HEK293T (cell line): ENCODE data around the gene STEAP2.

Experiments
- HDGF ChIP-seq: fragments of 450-650 bp; IDR thresholded peaks from 2 replicates; pipeline ENCODE4 v1.6.1; 2017; ENCODE audit warnings: antibody characterized with exemption, borderline replicate concordance
- TARDBP ChIP-seq: fragments of 450-650 bp; IDR thresholded peaks from 2 replicates; pipeline ENCODE4 v1.6.1; 2016

DNA sequence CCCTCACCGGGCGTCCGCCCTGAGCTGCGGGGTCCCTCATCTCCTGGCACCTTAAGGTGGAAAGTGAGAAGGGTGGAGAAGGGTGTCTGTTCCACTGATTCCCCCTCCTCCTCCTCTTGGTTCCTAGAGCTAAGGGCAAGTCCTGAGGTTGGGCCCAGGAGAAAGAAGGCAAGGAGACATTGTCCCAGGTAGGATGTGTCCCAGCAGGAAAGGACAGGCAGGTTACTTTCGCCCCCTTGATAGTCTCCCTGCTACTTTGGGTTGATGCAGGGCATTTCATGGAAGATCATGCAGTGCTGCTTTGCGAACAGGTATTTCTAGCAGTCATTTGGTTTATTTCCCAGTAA is 582 bp downstream of the STEAP2 start:
- TF ChIP-seq HDGF (no peak), TARDBP (no peak)
